ENCODE results near the gene TMEM190.

The TMEM190 gene

GRCh38 chr19:55385724-55386492, 9.3 kb downstream of the TMEM190 start, which contains the start of gene RPL28:
TSS of gene RPL28 (plus strand) at chr19:55385932. CDS start at chr19:55386358, 426 bp downstream.
- peak; percentile 97 for DNase-seq (ENCODE audit: low read depth)
- in situ Hi-C loops (cut with HindIII; ENCODE audit: low sequenced_read_pairs) = loop anchor here (5.0 kb wide), 1 partner anchor 209 kb away; no protein-coding TSS in a partner anchor
- TF ChIP-seq CTCF (IDR thresholded peaks at IDR 0.05; ENCODE audit: low read depth, low read length, missing control alignments) = no peak

GRCh38 chr19:55386493-55386971, 9.9 kb downstream of the TMEM190 start:
- in situ Hi-C loops (cut with HindIII; ENCODE audit: low sequenced_read_pairs) = loop anchor here (5.0 kb wide), 1 partner anchor 209 kb away; no protein-coding TSS in a partner anchor
- DNase-seq (ENCODE audit: low read depth) = no peak

More at GRCh38 chr19:55385724-55386492, 9.3 kb downstream of the TMEM190 start, which contains the start of gene RPL28:
- peak within 1 kb of the TSS; percentile 97 for H3K4me3 ChIP-seq (ENCODE audit: low read depth, low read length)

GRCh38 chr19:55387736-55388497, 11.3 kb downstream of the TMEM190 start:
- in situ Hi-C loops (cut with HindIII; ENCODE audit: low sequenced_read_pairs) = loop anchor here (5.0 kb wide), 1 partner anchor 211 kb away; no protein-coding TSS in a partner anchor
- TF ChIP-seq CTCF (IDR thresholded peaks at IDR 0.05; ENCODE audit: low read depth, low read length, missing control alignments) = no peak
- H3K4me3 ChIP-seq (ENCODE audit: low read depth, low read length) = peak overlapping the region; percentile 97

More at GRCh38 chr19:55386493-55386971, 9.9 kb downstream of the TMEM190 start:
- peak overlapping the region; percentile 97 for H3K4me3 ChIP-seq (ENCODE audit: low read depth, low read length)
- TF ChIP-seq CTCF (IDR thresholded peaks at IDR 0.05; ENCODE audit: low read depth, low read length, missing control alignments) = no peak

GRCh38 chr19:55389386-55390317, 13.0 kb downstream of the TMEM190 start:
- TF ChIP-seq CTCF (IDR thresholded peaks at IDR 0.05; ENCODE audit: low read depth, low read length, missing control alignments) = no peak
- in situ Hi-C loops (cut with HindIII; ENCODE audit: low sequenced_read_pairs) = loop anchor here (5.0 kb wide), 2 partner anchors 37 to 212 kb away; partner anchors contain the start of gene COX6B2
- no peak overlapping the region for H3K4me3 ChIP-seq (ENCODE audit: low read depth, low read length)
- DNase-seq (ENCODE audit: low read depth) = no peak

More at GRCh38 chr19:55387736-55388497, 11.3 kb downstream of the TMEM190 start:
- no peak for DNase-seq (ENCODE audit: low read depth)

- no peak for TF ChIP-seq CTCF (IDR thresholded peaks at IDR 0.05; ENCODE audit: low read depth, low read length, missing control alignments)
- no peak for DNase-seq (ENCODE audit: low read depth)
- in situ Hi-C loops (cut with HindIII; ENCODE audit: low sequenced_read_pairs) = loop anchor here (5.0 kb wide), 1 partner anchor 38 kb away; the partner anchor contains the start of gene COX6B2
- H3K4me3 ChIP-seq (ENCODE audit: low read depth, low read length) = no peak overlapping the region
Measured at GRCh38 chr19:55390461-55390880, 13.8 kb downstream of the TMEM190 start.
